HL-60/S4 treated with phorbol 12-myristate 13-acetate at 8.2 ng/mL for 4 days and 3 days (cell line): ENCODE results near the gene SEMA3F.

ENCODE experiments used
- in situ Hi-C: fragments of 300-500 bp; cut with MboI; formaldehyde crosslinking; loops from 2 replicates; pipeline ENCODE4 v1.15.0; 2022; ENCODE audit warnings: low sequenced_read_pairs

SEMA3F gene

DNA sequence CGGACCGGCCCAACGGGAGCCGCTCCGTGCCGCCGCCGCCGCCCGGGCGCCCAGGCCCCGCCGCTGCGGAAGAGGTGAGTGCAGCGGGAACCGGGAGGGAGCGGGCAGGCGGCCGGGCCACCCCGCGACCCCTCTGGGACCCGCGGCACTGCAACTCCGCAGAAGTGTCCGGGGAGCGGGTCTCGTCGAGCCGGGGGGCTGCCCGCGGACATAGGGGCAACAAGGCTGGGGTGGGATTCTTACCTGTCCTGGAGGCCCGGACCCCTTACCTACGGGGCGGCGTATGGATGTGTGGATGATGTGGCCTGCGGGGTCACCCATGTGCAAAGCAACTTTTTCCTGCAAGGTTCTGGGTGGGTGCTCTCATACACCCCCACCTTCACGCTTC, 361 bp downstream of the SEMA3F start:
- in situ Hi-C loops: no loop called here

DNA sequence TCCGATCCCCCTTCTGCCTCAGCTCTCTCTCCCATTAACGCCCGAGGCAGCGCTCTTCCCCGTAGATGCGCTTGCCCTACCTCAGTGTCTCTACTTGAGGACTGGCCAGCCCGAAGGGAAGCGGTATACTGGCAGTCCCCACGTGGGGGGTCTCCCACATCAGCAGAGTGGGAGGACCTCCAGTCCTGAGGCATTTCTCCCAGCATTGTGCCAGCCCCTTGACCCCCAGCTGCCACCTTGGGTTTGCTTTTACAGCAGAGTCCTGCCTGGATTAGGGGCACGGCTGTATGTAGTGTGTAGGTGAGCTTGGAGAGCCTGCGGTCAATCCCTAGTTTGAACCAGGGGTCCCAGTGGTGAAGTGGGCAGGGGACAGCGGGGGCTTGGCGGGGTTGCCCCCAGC, 767 bp downstream of the SEMA3F start:
- in situ Hi-C loops: no loop called here

DNA sequence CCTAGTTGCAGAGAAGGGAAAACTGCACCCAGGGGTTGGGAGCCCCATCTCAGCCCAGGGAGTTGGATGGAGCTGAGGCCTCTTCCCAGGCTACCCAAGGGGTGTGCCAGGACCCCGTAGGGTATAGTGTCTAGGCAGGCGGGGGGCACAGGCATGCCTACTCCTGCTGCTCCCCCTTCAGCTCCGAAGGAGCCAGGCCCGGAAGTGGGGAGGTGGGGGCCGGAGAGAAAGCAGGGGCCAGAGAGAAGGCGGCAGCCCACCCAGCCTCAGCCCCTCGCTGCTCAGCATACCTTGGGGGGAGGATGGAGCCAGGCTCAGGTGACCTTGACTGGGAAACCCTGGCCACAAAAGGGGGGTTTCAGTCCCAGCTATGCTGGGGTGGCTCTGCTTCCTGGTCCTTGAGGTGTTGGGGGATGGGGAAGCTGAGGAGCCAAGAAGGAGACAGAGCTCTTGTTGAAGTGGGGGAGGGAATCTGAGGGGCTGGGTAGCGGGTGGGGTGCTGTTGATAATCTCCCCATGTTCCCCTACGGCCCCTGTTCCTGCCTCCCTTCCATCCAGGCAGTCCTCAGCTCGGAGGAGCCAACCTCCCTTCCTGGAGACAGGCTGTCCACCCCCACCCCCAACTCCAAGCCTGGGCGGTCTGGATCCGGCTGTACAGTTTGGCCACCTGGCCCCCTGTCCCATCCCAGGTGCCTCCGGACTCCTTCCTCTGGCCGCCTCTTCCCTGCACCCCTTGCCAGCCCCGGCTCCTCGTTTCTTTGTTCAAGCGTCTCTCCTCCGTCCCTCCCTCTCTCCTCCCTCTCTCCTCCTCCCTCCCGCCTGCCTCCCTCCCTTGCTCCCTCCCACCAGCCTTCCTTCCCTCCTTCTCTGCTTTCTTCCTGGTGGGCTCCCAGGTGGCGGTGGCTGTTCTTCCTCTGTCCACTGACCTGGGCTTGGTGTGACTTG, 1.7 kb downstream of the SEMA3F start:
- in situ Hi-C loops: no loop called here

DNA sequence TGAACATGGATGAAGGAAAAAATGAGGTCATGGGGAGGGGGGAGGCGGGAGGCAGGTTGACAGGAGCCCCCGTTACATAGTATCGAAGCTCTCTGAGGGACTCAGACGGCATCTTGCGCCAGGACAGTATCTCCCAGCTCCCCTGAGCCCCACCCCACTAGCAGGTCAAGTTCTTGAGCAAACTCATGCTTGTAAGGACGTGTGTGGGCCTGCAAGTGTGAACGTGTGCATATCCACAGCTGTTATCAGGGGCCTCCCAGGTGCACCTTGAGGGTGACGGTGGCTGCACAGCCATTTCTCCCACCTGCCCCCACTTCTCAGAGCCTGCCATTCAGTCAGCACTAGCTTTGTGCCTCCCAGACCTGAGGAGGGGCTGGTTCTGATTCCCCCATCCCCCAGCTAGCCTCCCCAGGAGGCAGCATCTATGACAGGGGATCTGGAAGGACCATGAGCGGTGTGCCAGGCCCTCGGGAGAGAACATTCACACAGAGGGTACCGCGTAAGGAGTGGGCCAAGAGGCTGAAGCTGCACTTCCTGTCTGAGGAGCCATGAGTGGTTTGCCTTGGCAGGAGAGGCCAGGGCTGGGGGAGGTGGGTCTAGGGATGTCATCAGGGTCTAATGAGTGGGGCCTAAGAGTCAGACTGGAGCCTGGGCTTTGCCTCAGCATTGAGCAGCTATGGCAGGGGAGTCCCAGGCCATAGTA, 2.9 kb downstream of the SEMA3F start:
- in situ Hi-C loops: no loop called here

DNA sequence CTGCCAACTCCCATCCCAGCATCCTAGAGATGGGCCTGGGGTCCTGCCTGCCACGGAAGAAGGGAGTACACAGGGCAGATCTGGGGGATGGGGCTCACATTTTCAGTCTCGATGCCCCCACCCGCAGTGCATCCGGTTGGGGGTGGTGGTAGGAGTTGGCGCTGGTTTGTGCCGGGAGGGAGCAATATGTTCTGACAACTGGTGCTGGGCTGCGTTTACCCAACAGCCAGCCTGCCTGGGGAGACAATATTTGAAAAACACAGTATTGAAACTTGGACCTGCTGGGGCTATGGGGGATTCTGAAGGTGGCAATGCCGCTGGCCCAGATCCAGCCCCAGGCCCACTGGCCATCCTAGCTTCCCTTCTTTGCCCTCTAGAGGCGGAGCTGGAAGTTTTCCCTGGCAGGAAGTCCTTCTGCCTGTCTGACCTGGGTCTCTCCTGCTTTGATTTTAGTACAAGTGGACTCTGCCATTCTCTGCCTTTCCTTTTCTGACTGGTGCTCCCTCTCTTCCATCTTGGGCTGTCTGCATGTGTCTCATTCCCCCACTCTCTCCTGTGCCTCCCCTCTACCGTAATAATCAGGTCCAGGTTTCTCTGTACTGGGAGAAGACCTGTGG, 3.5 kb downstream of the SEMA3F start:
- in situ Hi-C loops: no loop called here

DNA sequence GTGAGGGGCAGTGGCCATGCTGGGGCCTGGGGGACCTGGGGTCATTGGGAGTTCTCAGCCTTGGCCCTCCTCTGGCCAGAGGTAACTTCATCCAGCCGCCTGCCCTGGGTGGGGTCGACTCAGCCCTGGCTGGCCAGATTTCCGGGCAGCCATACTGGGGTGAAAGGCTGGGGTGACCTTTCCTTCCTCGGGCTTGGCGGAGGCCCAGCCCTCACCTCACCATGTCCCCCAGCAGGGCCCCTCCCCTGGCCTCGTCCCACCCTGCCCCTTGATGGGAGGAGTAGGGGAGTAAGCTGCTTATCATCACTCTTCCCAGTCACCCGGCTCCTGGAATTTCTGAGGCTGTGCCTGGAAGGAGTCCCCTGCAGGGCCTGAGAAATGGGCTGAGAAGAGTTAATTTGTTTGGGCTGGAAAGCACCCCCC, 5.4 kb downstream of the SEMA3F start:
- in situ Hi-C loops: no loop called here

DNA sequence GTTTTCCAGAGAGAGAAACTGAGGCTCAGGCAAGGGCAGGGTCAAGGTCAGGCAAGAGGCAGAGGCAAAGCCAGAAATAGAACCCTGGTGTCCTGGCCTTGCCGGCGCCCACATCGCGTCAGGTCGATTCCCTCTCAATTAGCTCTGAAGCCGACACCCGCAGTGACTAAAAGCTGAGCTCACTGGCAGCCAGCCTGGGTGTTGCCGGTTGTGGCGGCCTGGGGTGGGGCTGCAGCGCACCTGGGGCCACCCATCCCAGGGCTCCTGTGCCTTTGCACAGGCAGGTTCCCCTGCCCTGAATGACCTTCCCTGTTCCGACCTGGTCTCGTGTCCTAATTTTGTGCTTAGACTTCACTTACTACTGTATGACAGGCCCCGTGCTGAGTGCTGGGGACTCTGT, 6.2 kb downstream of the SEMA3F start:
- in situ Hi-C loops: no loop called here

DNA sequence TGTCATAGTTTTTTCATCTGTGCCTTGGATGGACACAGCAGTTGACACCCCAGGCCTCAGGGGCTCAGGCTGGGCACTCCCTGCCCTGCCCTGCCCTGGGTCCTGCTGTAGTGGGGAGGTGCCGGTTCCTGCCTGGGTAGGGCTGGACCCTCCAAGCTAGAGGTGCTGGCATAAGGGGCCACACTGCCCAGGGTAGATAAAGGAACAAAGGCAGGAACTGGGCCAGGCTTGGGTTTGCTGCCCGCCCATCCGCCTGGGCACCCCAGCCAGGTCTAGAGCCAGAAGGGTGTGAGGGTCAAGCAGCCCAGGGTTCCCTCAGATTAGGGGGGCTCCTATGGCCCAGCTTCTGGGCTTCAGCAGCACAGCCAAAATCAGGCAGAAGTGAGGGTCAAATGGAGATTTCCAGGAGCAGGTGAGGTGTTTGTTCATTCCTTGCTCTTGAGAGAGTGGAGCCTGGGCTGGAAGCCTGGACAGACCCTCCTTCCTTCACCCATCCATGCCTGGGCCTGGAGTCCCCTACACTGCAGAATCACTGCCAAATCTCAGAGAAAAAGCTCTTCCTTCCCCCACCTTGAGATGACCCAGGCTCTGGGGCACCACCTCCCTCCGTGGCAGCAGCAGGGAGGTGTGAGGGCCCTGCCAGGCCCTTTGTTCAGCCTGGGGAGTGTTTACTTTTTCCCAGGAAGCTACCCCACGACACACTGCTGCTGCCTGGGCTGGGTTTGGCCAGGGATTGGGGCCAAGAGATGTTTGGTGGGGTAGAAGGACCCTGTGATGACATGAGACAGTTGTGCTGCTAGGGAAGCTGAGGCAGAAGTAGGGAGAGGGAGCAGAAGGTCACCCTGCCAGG, 7.1 kb downstream of the SEMA3F start:
- in situ Hi-C loops: no loop called here

DNA sequence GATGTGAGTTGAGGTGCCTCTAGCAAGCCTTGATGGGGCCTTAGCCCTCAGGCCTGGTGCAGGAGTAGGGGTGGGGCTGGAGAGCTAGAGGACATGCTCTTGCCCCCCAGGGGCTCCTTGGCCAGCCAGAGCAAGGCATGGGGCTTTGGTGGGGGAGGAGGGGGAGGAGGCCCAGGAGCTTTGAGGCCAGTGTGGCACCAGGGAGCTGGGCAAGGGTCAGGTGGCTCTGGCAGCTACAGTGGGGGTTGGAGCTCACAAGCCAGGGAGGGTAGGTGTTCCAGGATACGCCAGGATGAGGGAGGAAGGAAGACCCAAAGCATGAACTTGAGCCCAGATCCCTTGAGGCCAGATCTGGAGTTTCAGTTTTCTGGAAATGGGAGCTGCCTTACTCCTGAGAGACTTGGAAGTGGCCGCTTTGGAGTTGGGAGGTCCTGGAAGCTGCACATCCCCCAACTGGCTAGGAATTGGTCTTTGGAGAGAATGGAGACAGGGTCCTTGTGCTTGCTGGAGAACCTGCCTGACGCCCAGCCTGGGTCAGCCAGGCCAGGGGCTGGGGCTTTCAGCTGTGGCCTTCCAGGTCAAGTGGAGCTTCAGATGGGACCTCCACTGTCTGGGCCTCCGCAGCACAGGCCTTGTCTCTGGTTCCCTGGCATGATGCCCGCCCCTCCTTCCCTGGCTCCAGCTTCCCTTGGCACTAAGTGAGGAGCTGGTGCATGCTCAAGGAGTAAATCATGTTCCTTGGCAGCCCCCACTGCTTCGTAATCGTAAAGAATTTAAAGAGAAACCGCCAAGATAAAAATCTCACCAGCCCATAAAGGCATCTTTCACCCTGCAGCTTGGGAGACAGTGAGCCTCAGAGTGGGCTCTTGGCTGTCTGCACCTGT, 8.7 kb downstream of the SEMA3F start:
- in situ Hi-C loops: no loop called here

DNA sequence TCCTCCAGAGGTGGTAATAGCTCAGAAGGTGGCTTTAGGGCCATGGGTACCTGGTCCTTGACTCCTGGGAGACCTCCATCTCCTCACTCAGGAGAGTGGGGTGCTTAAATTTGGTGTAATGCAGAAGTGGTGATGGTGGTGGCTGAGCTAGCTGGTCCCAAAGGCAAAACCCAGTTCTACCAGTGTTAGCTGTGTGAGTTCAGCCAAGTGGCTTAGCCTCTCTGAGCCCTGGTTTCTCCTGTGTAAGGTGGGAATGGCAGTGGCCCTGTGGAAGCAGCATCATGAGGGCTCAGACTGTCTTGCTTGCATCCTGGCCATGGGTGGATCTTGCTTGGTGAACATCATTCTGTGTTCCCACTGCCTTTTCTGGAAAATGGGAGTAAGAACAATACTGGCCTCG, 9.4 kb downstream of the SEMA3F start:
- in situ Hi-C loops: no loop called here

DNA sequence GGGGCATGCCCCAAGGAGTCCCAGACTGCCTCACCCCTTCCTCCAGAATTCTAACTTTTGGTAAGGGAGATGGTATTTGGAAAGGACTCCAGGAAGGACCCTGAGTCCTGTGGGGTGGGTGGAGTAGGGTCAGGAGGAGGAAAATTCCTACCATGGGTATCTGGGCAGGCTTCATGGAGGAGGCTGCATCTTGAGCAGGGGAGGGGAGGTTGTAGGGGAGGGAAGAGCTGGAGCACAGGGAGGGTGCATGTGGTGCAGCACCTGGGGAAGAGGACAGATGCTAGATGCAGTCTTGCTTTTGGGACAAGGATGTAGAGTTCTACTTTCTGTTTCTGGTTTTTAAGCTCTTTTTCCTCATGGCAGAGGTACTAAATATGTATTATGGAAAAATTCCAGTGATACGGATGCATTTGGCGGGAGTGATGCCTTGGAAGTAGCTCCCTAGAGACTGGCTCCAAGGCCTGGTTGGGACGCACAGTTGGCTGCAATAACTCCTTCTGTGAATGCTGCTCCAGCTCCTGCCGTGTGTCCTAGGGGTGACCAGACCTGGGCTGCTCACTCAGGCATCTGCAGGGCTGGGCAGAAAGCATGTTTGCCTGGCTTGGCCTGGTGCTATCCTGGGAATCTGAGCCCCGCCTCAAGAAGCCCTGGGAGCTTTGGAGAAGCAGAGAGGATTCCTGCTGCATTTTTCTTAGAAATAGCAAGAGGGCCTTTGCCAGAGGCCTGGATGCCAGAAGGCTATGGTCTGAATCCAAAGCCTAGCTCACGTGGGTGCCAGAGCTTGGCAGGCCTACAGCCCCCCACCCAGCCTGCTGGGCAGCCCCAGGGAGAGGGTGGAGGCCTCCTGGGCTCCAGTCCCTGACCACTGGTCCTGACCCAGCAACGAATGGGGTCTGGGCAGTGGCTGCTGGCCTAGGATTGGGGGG, 10.1 kb downstream of the SEMA3F start:
- in situ Hi-C loops: no loop called here

DNA sequence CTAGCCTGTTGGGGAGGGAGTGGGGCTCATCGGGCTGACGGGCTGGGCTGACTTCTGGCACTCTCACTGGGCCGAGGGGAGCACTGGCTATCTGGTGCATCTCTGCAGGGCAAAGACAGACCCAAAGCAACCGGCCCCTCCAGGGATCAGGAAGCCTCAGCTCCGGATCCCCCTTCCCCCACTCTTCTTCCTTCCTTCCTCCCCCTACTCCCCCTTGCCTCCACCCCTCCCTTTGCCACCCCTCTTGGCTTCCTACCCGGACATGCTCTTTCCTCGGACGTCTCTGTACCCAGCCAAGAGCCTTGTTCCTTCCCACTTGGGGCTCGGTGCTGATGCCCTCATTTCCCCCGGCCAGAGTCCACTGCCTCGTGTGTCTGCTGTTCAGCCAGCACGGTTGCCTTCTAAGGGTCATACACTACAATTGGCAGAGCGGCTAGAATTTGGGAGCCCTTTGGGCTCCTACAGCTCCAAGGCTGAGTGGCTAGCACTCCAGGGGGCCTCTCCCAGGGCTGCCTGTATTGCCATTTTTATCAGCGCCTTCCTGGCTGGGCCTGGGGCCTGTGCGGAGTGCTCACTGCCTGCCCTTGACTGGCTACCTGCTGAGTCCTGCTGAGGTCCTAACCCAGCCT, 10.9 kb downstream of the SEMA3F start:
- in situ Hi-C loops: no loop called here

DNA sequence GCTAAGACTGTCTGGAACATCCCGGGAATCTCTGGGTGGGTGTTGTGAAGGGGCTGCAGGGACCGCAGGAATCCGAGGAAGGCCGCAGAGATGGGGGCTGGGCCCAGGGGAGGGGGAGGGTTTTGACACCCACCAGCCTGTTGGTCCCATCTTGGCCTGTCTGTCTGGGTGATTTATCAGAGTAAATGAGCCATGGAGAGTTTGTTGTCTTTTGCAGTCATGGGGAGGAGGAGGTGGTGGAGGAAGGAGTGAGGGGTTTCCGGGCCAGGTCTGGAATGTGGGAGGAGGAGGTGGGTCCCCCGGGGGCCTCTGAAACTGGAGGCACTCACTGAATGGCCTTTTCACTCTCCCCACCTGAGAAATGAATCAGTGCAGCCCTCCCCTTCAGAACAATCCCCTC, 11.5 kb downstream of the SEMA3F start:
- in situ Hi-C loops: no loop called here

DNA sequence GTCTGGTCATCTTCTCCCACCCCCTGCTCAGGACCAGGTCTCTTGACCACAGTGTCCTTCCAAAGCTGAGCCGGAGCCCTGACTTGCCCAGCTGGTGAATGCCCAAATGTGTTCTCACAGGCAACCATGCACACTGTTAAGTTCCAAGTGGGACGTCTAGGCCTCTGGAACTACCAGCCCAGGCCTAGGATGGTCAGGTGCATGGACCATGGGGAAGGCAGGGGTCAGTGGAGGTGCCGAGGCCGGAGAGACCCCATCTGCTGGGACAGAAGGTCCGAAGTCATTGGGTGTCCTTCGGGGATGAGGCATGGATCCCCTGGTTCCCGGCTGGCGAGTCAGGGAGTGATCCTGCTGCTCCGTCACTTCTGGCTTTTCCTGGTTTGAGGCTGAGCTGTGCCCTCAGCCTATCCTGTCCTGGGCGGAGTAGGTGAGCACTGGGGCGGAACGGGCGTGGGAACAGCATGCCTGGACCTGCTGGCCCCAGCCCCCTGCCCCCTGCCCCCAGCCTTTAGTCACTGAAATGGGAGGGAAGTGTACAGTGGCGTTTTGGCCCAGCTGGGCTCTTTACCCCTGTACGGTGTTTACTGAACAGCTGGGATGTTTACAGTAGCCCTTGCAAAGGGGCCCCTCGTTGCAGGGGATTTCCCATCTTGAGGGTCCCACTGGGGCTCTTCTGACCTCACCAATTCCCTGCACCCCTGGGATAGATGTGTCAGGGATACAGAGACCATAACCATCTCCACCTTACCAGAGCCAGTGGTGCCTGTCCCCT, 12.1 kb downstream of the SEMA3F start:
- in situ Hi-C loops: no loop called here

DNA sequence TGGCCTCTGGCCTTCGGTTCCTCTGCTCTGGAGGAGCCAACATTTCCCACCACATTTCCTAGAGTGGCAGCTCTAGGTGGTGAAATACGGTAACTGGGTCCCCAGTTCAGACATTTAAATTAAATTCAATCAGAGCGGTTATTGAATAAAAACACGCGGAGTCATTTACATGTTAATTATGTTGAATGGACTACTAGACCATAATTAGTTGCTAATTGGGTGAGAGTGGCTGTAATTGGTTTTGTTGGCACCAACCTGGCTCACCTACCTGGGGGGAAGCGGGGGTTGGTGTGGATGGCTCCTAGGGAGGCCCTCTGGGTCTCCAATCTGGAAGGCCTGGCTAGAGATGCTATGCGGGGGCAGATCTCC, 12.7 kb downstream of the SEMA3F start:
- in situ Hi-C loops: no loop called here

DNA sequence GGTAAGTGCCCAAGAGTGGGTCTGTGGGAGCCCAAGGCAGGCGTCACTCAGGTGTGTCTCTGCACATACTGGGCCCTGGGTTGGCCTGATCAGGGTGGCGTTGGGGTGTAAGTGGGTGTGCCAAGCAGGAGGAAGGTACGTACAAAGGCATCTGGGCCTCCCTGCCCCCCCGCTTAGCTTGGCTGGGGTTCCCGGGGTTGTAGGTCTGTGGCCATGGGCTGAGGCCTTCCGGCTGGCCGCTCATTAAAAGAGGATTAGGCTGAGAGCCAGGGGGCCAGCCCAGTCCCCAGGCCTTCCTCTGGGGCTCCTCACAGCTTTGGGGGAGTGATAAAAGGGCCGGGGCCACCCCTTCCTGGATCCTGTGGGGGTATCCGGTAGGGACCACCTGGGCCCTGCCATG, 13.3 kb downstream of the SEMA3F start:
- in situ Hi-C loops: no loop called here

DNA sequence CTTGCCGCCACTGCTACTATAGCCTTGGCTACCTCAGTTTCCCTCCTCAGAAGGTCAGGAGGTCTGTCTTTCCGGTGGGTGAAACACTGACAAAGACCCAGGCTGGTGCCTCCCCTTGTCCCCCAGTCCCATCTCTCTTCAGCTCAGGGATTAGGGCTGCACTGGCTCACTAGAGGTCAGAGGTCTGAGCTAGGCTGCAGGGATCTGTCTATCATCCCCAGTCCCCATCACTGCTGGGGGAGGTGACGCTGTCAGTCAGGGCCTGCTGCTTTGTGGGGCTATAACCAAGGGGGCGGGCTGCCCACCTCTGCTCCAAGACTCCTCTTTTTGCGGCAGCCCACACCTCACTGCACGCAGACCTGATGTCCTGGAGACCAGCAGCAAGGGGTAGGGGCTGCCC, 13.7 kb downstream of the SEMA3F start:
- in situ Hi-C loops: no loop called here
